ENCODE data around the gene HBP1.
"Not testable (repeated sequence)": the region's sequence is repeated elsewhere in the genome, so short reads cannot be mapped to it uniquely, and the experiment has no call there.

HBP1 gene

GRCh38 chr7:107149863-107150262 lies 18.9 kb upstream of the HBP1 start:
- TF ChIP-seq CTCF (conservative IDR thresholded peaks at IDR 0.05), result no peak

DNA sequence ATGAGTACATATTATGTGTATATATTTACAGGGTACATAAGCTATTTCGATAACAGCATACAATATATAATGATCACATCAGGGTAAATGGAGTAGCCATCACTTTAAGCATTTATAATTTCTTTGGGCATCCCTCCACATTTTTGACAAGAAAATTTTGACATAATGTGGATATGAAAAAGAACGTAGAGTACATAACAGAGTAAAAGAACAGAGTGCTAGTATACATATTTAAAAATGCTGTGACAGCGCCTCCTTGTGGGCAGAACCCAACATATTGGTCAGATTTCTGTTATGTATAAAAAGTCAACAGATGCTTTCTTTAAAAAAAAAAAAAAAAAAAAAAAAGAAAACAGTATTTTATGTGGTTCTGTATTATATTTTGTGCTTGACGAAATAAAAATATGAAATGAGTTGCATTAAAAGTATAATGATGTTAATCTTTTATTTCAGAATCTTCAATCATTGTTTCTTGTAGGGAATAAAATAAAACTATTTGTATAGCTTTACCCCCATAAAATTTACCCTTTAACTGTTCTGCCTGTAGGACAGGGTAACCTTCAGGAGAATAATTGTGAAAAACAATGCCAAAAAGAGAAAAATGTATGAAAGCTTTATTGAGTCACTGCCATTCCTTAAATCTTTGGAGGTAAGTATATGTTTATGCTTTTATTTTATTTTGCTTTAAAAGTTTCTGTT lies 18.3 kb upstream of the HBP1 start:
- H3K27ac ChIP-seq, result no peak overlapping the region
- peak; percentile 85 for TF ChIP-seq CTCF (conservative IDR thresholded peaks at IDR 0.05)

More at GRCh38 chr7:107149863-107150262, 18.9 kb upstream of the HBP1 start:
- no peak overlapping the region for H3K27ac ChIP-seq

- H3K27ac ChIP-seq, result no peak overlapping the region
- TF ChIP-seq CTCF (conservative IDR thresholded peaks at IDR 0.05), result no peak
Observed at GRCh38 chr7:107151538-107151937, 17.3 kb upstream of the HBP1 start.

GRCh38 chr7:107152011-107152410 lies 16.8 kb upstream of the HBP1 start:
- H3K27ac ChIP-seq, result no peak overlapping the region
- no peak for TF ChIP-seq CTCF (conservative IDR thresholded peaks at IDR 0.05)

GRCh38 chr7:107154826-107155225 lies 14.0 kb upstream of the HBP1 start:
- H3K27ac ChIP-seq, result no peak overlapping the region
- TF ChIP-seq CTCF (conservative IDR thresholded peaks at IDR 0.05), result no peak

DNA sequence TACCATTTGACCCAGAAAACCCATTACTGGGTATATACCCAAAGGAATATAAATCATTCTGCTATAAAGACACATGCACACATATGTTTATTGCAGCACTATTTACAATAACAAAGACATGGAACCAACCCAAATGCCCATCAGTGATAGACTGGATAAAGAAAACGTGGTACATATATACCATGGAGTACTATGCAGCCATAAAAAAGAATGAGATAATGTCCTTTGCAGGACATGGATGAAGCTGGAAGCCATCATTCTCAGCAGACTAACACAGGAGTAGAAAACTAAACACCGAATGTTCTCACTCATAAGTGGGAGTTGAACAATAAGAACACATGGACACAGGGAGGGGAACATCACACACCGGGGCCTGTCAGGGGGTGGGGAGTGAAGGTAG lies 13.1 kb upstream of the HBP1 start:
- not testable (repeated sequence) for H3K27ac ChIP-seq

DNA sequence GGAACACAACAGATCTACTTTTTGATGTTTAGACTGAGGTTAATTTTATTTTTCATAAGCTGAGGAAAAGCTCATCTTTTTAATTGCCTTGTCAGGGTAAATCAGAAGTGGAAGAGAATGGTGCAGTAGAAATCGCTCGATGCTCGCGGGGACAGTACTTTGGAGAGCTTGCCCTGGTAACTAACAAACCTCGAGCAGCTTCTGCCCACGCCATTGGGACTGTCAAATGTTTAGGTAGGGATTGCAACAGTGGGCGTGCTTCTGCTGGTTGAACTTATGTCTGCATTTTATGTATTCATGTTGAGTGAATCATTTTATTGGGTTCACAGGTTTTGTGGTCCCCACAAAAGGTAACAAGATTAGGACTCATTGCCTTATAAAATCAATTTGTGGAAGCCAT lies 11.7 kb upstream of the HBP1 start:
- no peak overlapping the region for H3K27ac ChIP-seq
- TF ChIP-seq CTCF (conservative IDR thresholded peaks at IDR 0.05), result no peak

DNA sequence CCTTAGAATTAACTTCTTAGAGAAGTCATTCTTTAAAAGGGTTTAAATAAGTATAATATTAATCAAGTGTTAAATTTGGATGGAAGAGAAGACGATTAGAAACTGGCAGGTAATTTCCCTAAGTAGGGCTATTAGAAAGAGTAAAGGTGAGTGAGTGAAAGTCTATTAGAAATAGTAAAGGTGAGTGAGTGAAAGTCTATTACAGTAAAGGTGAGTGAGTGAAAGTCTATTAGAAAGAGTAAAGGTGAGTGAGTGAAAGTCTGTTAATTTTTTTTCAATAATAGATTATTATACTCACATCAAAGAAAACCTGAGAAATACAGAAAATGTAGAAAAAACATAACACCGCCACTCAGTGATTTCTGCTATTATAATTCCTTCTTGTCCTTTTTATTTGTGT lies 10.8 kb upstream of the HBP1 start:
- H3K27ac ChIP-seq, result no peak overlapping the region
- TF ChIP-seq CTCF (conservative IDR thresholded peaks at IDR 0.05), result no peak
